Spleen (tissue), 7 donors: ENCODE measurements around the gene MFSD1.

Source experiments
- POLR2A ChIP-seq, 3 donors: fragments of 450-650 bp; IDR thresholded peaks; one replicate each; pipeline ENCODE4 v1.5.1; 2017; ENCODE audit warnings: antibody characterized with exemption in 3 of 3, mild to moderate bottlenecking in 1 of 3
- POLR2AphosphoS5 ChIP-seq, 3 donors: sonication (generic); formaldehyde crosslinking; IDR thresholded peaks; one replicate each; pipeline ENCODE4 v1.5.1; 2017; ENCODE audit warnings: antibody characterized with exemption in 3 of 3
- TF ChIP-seq, protein P1 (sequence below), 11 experiments: fragments of 200-600 bp in 7 of 11; fragments of 450-650 bp in 4 of 11; sonication (generic) in 4 of 11; IDR thresholded peaks in 8 of 11; conservative IDR thresholded peaks in 3 of 11; 1 replicate in 7 of 11; 2 replicates in 4 of 11; pipeline versions ENCODE4 v1.4.0 to v1.8.0; 2016 to 2021; ENCODE audit warnings: antibody characterized with exemption in 11 of 11, inconsistent platforms in 4 of 11, mild to moderate bottlenecking in 1 of 11
- donor health status: DM: no; HTN: no; CAD: no; lungs with moderate emphysema.
- donor health status: DM: no; HTN: no; CAD: no.
- donor health status: DM: no; HTN: no; CAD: no.

DNA sequence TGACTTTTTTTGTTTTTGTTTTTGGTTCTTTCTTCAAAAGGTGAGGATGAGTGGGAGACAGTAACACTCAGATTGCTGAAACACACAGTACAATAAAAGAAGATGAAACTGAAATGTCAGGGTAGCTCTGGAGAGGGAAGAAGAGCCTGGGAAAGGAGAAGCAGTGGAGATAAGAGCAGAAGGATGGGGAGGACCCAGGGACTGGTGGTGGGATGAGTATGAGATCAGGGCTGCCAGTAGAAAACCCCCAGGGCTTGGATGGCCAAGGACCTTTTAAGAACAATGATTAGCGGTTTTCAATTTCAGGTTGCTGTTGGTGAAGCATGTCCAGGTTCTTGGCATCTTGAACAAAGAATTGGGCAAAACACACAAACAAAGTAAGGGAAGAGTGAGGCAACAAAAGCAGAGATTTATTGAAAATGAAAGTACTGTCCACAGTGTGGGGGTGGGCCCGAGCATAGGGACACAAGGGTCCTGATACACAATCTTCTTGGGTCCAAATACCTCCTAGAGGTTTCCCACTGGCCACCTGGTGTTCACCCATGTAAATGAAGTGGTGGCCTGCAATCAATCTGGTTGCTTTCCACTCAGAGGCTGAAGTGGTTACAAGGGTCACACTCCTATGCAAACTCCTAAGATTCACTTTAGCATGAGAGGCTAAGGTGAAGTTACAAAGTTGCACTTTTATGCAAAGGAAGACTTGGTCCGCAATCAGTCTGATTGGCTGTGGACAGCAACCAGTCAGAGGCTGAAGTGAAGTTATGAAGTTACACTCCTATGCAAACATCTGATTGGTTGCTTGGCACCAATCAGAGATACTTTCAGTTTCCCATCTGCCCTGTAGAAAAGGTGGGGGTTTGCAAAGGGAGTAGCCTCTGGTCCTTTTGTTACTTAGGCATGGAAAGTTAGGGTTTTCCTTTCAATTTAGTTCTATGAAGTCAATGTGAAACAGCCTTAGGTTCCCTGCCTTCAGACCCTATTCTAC, 26.1 kb upstream of the MFSD1 start:
- TF ChIP-seq, protein P1, sequence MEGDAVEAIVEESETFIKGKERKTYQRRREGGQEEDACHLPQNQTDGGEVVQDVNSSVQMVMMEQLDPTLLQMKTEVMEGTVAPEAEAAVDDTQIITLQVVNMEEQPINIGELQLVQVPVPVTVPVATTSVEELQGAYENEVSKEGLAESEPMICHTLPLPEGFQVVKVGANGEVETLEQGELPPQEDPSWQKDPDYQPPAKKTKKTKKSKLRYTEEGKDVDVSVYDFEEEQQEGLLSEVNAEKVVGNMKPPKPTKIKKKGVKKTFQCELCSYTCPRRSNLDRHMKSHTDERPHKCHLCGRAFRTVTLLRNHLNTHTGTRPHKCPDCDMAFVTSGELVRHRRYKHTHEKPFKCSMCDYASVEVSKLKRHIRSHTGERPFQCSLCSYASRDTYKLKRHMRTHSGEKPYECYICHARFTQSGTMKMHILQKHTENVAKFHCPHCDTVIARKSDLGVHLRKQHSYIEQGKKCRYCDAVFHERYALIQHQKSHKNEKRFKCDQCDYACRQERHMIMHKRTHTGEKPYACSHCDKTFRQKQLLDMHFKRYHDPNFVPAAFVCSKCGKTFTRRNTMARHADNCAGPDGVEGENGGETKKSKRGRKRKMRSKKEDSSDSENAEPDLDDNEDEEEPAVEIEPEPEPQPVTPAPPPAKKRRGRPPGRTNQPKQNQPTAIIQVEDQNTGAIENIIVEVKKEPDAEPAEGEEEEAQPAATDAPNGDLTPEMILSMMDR (IDR thresholded peaks at IDR 0.05 in 8 of 11, conservative IDR thresholded peaks at IDR 0.05 in 3 of 11): no peak
- TF ChIP-seq POLR2AphosphoS5 (IDR thresholded peaks at IDR 0.05) (no peak), POLR2A (IDR thresholded peaks at IDR 0.05) (no peak)
